DMS53 treated with DMSO at 0.1 percent for 48 hours (cell line): ENCODE measurements around the gene PLA2G2F.

Experiments
- DNase-seq: peaks from one replicate; lab custom pipeline; 2025; ENCODE audit not compliant: unreplicated experiment; lab: John Stamatoyannopoulos, UW

PLA2G2F gene, protein sequence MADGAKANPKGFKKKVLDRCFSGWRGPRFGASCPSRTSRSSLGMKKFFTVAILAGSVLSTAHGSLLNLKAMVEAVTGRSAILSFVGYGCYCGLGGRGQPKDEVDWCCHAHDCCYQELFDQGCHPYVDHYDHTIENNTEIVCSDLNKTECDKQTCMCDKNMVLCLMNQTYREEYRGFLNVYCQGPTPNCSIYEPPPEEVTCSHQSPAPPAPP

DNA sequence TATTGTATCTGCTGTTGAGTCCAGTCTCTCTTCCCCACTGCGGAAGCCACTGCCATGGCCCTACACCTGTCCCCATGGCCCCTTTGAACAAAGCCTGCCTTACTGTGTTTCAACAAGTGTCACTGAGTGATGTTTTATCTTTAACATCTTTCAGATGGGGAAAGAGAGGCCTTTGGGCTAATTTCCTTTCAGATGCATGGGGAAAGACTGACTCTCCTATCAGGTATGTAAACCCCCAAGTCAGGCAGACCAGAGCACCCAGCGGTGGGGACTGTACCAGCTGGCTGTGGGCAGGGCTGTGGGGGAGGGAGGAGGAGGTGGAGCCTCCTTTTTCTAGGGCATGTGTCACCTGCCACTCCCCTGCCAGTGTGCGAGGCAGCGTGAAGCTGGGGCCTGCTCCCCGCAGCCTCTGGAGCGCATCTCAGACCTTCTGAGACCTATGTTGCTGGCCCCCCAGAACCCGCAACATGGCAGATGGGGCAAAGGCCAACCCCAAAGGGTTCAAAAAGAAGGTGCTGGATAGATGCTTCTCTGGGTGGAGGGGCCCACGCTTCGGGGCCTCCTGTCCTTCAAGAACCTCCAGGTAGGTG, at the start of gene PLA2G2F:
PLA2G2F (plus strand) TSS at position 363 of the 590 bp plus-strand sequence; CDS start at position 468, 105 bp downstream.
- DNase-seq: no peak

DNA sequence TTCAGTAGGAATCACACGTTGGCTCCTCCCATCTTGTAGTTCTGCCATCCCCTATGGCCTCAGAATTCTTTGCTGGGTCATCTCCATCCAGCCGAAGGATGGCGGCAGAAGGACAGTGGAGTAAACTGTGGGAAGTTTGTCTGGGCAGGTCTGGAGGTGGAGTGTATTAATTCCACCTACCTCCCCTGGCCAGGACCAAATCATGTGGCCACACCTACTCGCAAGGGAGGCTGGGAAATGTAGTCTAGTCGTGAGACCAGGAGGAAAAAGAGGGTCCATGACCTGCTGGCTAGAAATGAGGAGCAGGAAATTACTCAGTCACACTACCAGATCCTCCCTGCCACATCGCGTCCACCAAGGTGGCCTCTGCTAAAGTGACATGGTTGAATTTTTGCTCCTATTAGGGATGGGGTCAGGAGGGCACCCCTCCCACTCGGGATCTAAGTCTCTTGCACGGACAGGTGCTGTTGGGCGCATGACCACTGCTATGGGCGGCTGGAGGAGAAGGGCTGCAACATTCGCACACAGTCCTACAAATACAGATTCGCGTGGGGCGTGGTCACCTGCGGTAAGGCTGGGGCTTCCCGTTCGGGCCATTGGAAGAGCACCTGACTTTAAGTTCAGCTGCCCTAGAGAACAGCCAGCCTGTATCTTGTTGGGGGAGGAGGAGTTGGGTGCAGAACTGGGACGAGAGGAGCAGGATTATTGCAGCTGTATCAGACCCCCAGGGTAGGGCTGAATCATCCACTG, 49.6 kb upstream of the PLA2G2F start:
- no peak for DNase-seq

DNA sequence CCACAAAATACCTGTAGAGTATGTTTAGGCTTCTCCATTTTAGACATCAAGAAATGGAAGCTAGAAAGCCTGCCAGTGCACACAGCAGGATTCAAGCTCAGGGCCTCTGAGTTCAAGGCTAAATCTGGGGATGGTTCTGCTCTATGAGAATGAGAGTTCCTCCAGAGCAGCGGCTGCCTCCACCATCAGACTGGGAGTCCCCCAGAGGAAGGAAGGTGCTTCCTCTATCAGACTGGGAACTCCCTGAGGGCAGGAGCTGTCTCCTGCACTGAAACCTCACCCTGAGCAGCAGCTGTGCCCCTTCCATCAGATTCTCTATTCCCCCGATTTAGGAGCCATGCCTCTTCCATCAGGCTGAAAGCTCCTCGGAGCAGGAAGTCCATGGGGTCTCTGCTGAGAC, 49.0 kb upstream of the PLA2G2F start:
- no peak for DNase-seq

DNA sequence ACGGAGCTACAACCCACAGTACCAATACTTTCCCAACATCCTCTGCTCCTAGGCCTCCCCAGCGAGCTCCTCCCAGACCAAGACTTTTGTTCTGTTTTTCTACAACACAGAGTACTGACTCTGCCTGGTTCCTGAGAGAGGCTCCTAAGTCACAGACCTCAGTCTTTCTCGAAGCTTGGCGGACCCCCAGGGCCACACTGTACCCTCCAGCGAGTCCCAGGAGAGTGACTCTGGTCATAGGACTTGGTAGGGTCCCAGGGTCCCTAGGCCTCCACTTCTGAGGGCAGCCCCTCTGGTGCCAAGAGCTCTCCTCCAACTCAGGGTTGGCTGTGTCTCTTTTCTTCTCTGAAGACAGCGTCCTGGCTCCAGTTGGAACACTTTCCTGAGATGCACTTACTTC, 48.5 kb upstream of the PLA2G2F start:
- DNase-seq: no peak

DNA sequence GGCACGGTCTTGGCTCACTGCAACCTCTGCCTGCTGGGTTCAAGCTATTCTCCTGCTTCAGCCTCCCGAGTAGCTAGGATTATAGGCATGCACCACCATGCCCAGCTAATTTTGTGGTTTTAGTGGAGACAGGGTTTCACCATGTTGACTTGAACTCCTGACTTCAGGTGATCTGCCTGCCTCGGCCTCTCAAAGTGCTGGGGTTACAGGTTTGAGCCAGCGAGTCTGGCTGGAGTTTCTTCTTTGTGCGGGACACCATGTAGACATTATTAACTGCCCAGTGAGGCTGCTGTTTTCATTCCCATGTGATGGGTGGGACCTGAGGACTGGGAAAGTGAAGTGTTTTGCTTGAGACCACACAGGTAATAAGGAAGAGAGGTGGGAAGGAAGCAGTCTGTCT, 45.8 kb upstream of the PLA2G2F start:
- DNase-seq: no peak

DNA sequence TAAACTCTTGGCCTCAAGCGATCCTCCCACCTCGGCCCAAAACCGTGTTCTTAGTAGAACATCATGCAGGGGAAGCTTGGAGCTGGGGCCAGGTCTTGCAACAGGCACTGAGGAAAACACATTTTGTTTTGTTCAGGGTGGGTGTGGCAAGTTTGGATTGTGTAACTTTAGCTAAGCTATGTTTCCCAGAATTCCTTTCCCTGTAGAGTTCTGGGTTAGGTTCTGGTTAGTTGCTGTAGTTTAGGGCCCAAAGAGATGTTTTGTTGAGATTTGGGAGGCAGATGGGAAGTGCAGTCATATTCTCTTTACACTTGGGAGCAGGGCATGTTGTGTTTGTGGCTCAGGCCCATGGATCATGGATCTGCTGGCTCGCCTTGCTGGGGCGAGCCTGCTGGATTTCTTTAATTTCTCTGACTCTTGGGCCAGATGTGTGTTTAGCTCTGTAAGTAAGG, 45.2 kb upstream of the PLA2G2F start:
- DNase-seq: no peak

DNA sequence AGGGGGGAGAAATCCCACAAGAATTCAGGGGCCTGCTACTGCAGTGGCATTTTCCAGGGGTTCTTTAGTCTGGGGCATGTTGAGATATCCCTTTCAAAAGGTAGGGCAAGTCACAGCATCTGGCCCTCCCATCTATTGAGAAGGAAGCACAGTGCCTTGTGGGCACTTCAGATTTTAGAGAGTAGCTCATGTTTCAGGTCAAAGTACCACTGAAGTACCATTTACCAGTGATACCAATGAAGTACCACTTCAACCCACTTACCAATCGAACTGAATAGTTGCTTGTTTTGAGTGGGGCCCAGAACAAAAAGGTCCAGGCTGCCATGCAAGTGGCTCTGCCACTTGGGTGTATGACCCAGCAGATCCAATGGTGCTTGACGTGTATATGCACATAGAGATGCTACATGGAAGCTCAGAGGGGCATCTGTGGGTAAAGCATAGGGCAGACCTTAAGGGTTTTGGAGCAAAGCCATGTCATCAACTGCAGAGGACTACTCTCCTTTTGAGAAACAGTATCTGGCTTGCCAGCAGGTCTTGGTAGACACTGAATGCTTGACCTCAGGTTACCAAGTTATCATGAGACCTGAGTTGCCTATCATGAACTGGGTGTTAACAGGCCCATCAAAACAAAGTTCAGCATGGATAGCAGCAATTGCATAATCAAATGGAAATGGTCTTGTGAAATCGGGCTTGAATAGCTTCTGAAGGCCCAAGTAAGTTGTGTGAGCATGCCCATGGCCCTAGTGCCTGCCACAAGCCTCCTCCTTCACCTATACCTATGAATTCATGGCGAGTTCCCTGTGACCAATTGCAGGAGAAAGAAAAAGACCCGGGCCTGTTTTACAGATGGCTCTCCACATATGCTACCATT, 43.3 kb upstream of the PLA2G2F start:
- no peak for DNase-seq

DNA sequence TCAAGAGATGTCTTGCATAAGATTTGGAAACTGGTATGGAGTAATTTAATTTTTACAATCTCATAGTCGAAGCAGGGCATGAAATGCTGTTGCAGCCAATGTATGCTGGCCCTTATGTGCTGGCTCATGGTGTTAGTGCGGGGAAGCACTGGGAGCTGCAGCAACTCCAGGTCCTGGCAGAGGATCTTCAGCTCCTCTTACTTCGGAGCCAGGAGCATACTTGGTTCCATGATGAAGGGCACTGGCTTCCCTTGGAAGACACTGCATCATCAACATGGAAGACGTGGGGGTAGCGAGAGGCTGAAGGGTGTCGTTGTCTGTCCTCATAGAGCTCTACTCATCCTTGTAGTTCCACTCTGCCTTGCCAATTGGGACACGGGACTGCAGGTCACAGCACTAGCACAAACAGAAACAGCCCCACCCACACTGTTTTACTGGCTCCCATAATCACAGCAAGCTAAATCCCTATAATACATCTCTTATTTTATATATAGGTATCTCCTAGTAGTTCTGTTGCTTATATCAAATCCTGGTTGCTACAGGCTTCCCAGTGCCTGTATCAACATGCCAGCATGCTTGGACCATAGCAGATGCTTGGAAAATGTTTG, 42.2 kb upstream of the PLA2G2F start:
- DNase-seq: no peak

DNA sequence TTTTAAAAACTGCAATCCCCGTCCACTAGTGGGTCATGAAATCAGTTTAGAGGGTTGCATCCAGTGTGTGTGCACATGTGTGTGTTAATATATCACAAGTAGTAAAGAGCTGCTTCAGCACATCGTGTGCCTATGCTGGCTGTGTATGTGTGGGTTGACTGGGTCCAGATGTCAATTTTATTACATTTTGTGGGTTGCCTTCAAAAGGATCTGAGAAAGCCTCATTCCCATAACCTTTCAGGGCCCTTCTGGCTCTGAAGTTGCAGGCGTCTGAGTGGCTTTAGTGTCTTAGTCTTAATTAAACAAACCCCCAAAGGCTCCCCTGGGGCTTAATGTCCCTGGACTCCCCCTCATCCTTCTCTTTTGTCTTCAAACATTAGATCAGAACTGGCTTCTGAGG, 39.6 kb upstream of the PLA2G2F start:
- DNase-seq: no peak

DNA sequence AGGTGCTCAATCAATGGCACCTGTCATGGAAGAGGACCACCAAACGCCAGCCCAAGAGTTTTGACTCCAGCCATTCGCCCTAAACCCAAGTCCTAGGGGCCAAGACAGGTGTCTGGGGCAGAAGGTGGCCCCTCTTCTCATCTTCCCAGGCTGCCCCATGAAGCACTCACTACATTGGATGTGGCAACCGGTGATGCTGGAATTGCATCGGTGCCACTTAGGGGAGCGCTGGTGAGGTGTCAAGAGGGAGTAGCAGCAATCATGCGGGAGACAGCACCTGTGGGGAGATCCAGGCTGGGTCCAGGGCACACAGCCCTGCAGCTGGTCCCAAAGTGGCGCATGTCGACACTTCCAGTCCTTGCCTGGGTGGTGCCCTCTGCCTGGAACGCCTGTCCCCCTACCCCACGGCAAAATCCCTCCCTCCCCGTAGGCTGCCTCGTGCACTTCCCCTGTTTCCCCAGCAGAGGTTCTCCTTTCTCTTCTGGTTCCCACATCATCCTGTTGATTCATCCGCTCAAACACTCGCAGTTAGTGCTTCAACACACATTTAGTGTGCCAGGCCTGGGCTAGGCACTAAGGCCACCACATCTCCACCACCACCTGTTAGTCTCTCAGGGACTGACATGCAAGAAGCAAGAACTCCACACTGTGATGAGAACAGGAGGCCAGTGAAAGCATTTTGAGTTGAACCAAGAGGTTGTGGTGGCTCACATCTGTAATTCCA, 38.3 kb upstream of the PLA2G2F start:
- DNase-seq: peak; percentile 47

DNA sequence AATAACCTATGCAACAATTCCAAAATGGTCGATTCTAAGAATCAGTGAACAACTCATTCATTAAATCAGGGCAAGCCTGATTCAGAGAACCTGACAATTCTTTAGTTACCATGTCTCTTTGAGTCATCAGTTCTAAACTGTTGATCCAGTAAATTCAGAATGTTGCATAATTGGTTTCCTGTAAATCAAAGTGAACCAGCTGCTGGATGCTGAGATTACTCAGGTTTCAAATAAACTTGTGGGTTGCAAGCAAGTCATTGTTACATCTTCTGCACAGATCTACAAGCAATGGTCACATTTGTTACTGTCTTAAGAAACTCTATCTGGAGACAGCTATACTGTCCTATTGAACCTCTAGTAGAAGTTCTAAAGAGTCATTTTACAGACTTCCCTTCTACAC, 36.2 kb upstream of the PLA2G2F start:
- no peak for DNase-seq

DNA sequence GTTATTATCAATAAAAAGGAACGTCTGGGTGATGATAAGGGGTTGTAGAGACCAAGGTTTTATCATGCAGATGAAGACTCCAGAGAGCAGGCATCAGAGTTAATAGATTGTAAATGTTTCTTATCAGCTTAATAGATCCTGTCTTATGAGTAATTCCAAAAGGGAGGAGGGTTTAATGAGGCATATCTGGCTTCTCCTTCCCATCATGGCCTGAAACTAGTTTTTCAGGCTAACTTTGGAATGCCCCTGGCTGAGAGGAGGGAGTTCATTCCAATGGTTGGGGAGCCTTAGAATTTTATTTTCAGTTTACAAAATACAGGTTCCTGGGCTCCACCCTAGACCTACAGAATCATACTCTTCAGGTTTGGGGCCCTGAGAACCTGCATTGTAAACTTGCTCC, 33.3 kb upstream of the PLA2G2F start:
- DNase-seq: no peak

DNA sequence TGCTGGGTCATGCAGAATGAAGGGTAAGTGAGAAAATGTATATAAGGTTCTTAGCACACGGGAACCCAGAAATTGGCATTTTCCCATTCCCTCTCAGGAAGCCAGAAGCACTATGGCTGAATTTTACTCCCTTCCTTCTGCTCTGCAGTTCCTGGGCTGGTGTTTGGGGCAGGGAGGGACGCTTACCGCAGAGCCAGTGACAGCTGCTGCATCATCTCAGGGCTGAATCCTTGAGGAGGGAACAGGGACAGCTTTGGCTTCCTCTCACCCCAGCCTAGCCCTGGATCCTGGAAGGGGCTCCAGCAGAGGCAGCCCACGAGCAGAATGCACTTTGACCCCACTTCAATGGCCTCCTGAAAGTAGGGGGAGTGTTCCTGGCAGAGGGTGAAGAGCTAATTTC, 31.8 kb upstream of the PLA2G2F start:
- DNase-seq: no peak

DNA sequence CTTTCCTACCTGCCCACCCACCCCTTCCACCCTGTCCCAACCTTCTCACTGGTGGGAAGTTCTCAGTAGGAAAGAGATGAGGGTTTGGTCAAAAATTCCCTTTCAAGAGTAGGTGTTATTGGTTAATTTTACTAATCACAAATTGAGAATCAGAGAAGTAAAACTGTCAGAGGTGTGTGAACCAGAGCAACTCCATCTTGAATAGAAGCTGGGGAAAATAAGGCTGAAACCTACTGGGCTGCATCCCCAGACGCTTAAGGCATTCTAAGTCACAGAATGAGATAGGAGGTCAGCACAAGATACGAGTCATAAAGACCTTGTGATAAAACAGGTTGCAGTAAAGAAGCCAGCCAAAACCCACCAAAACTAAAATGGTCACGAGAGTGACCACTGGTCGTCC, 31.3 kb upstream of the PLA2G2F start:
- DNase-seq: no peak

DNA sequence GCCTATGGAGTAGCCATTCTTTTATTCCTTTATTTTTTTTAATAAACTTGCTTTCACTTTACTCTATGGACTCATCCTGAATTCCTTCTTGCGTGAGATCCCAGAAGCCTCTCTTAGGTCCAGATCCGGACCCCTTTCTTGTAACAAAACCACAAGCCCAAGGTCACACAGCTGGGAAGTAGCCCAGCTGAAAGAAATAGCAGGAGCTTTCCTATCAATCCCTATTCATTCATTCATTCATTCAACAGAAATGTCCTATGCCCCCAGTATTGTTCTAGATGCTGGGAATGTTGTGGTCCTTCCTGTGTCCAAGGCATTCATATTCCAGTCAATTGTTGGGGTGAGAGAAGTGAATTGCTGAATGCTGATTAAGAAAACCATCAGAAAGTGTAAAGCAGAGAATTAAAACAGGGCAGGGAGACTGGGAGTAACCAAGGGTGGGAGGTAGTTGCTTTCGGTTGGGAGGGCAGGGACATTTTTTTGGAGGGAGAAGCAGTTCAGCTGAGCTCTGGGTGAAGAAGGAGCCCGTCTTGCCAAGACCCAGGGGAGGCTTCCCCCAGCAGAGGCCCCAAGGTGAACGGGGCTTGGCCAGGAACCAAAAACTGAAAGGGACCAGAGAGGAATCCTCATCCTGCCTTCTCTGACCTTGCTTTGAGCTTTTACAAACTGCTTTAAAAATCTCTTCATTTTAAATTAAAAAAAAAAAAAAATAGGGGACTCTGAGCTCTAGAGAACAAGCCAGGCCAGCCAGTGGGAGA, 30.6 kb upstream of the PLA2G2F start:
- DNase-seq: no peak

DNA sequence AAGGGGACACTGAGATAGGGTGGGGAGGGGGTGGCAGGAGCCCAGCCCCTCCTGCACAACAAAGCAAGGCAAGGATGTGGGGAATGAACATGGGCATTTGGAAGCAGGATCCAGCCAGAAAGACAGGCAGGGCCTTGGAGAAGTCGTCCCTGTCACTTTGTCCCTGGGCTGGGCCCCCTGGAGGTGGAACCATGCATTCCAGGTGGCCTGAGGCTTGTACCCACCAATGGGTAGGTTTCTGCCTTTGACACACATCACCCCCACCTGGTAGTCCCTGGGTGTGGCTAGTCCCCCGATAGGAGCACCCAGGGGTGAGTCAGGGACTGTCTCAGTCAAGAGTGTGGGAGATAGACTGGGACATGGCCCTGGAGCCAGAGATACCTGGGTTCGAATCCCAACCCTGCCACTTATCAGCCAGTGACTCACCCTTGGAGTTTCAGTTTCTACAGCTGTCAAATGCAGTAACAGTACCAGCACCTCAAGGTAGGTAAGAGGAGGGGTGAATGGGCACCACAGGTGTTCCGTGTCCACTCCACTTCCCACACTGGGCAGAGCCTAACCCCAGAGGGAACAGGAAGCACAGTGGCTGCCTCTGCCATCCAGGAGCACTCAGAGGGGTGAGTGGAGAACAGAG, 29.8 kb upstream of the PLA2G2F start:
- DNase-seq: no peak

DNA sequence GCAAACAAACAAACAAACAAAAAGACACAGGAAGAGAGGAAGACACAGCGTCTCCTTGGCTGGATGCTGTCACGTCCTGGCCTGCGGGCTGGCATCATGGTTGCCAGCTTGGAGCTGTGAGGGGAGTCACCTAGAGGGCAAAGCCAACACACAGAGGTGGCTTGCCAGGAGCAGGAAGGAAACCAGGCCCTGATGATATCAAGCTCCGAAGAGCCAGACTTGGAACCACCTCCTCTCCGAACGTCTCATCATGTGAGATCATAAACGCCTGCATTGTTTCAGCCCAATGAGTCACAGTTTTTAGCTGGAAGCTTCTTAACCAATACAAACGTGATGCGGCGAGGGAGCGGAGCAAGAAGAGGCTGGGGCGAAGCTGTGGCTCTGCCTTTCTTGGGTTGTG, 28.4 kb upstream of the PLA2G2F start:
- DNase-seq: no peak

DNA sequence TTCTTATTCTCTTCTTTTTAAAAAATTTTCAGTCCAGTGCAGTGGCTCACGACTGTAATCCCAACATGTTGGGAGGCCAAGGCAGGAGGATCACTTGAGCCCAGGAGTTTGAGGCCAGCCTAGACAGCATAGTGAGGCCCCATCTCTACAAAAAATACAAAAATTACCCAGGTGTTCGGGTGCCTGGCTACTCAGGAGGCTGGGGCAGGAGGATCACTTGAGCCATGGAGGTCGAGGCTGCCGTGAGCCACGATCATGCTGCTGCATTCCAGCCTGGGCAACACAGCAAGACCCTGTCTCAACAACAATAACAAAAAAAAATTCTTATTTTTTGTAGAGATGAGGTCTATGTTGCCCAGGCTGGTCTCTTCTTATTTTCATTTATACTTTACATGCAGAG, 27.7 kb upstream of the PLA2G2F start:
- no peak for DNase-seq
